IMR-90 (cell line): ENCODE measurements around the gene ACTG2. TPM values are rescaled to one million over a fixed set of nuclear protein-coding genes. Genes with fewer than 3 reads are reported as not detected.

Experiments
- ATAC-seq: fragments of 200-7000 bp; cut with Tn5 transposase; 2 replicates; pipeline ENCODE4 v1.9.1; 2020; ENCODE audit warnings: low read depth, mild to moderate bottlenecking, moderate library complexity
- BruUV-seq: library from RNA; stranded (reverse); fragments of 400-500 nt; replicated peaks from 2 replicates; lab custom pipeline; 2021; lab: Mats Ljungman, UMichigan
- CTCF ChIA-PET: fragments of 300-600 bp; formaldehyde crosslinking; extraction: SDS; loops from one replicate; lab custom pipeline; 2021; ENCODE audit warnings: antibody characterized with exemption; lab: Yijun Ruan, JAX
- POLR2A ChIA-PET: fragments of 300-600 bp; sonication (Branson Sonifier 250); formaldehyde crosslinking; loops from one replicate; lab custom pipeline; 2022; ENCODE audit warnings: antibody characterized with exemption; ENCODE audit not compliant: unreplicated experiment; lab: Charles Lee
- DNase-seq: peaks from one replicate; pipeline ENCODE4 v3.0.0; 2013
- H2AFZ ChIP-seq: replicated peaks from 2 replicates; pipeline ENCODE3; 2013; ENCODE audit warnings: low read length, mild to moderate bottlenecking; ENCODE audit not compliant: poor library complexity
- H2AK5ac ChIP-seq: 2 replicates; pipeline ENCODE4 v1.6.1; 2013; ENCODE audit warnings: low read depth, low read length, inconsistent platforms
- H2AK9ac ChIP-seq: replicated peaks from 2 replicates; pipeline ENCODE3; 2013; ENCODE audit warnings: mild to moderate bottlenecking, low read depth, low read length, moderate library complexity; ENCODE audit not compliant: poor library complexity
- H2BK120ac ChIP-seq: 2 replicates; pipeline ENCODE4 v1.6.1; 2013; ENCODE audit warnings: low read depth, low read length, inconsistent platforms
- H2BK15ac ChIP-seq: 3 replicates; pipeline ENCODE4 v1.6.1; 2013; ENCODE audit warnings: low read depth, low read length, inconsistent platforms
- H2BK20ac ChIP-seq: 2 replicates; pipeline ENCODE4 v1.6.1; 2013; ENCODE audit warnings: low read depth, mild to moderate bottlenecking, inconsistent platforms, low read length, moderate library complexity
- H2BK5ac ChIP-seq: 2 replicates; pipeline ENCODE4 v1.6.1; 2013; ENCODE audit warnings: mild to moderate bottlenecking, low read depth, low read length, inconsistent platforms; ENCODE audit not compliant: poor library complexity, severe bottlenecking
- H3K14ac ChIP-seq: replicated peaks from 2 replicates; pipeline ENCODE4 v1.6.1; 2013; ENCODE audit warnings: low read depth, low read length, inconsistent platforms
- H3K18ac ChIP-seq: 2 replicates; pipeline ENCODE4 v1.6.1; 2013; ENCODE audit warnings: low read depth, low read length, control low read depth
- H3K23ac ChIP-seq: 2 replicates; pipeline ENCODE4 v1.6.1; 2013; ENCODE audit warnings: low read depth, low read length, inconsistent platforms
- H3K27ac ChIP-seq: 2 replicates; pipeline ENCODE4 v1.5.1; 2013; ENCODE audit warnings: mild to moderate bottlenecking, control low read depth, low read length; ENCODE audit not compliant: insufficient read depth
- H3K27me3 ChIP-seq: 2 replicates; pipeline ENCODE4 v1.6.1; 2013; ENCODE audit warnings: low read length; ENCODE audit not compliant: control insufficient read depth, insufficient read depth
- H3K36me3 ChIP-seq: 2 replicates; pipeline ENCODE4 v1.6.1; 2013; ENCODE audit warnings: low read length, mixed read lengths; ENCODE audit not compliant: control insufficient read depth, insufficient read depth
- H3K4ac ChIP-seq: 2 replicates; pipeline ENCODE4 v1.6.1; 2013; ENCODE audit warnings: low read depth, low read length, inconsistent platforms
- H3K4me1 ChIP-seq: 2 replicates; pipeline ENCODE4 v1.6.1; 2013; ENCODE audit warnings: low read length, mixed read lengths; ENCODE audit not compliant: control insufficient read depth, insufficient read depth
- H3K4me2 ChIP-seq: 2 replicates; pipeline ENCODE4 v1.6.1; 2013; ENCODE audit warnings: low read depth, mild to moderate bottlenecking, control low read depth, low read length, moderate library complexity
- H3K4me3 ChIP-seq: 2 replicates; pipeline ENCODE4 v1.5.1; 2013; ENCODE audit warnings: low read depth, mild to moderate bottlenecking, control low read depth, low read length, moderate library complexity; ENCODE audit not compliant: insufficient read depth
- H3K56ac ChIP-seq: 2 replicates; pipeline ENCODE4 v1.6.1; 2013; ENCODE audit warnings: low read length, inconsistent platforms; ENCODE audit not compliant: insufficient read depth; ENCODE audit errors: extremely low read depth
- H3K79me1 ChIP-seq, 2 experiments: 2 replicates each; pipeline ENCODE4 v1.6.1; 2013; ENCODE audit warnings: low read length in 2 of 2, inconsistent platforms in 1 of 2, low read depth in 1 of 2
- H3K9ac ChIP-seq: 2 replicates; pipeline ENCODE4 v1.6.1; 2013; ENCODE audit warnings: low read depth, low read length, control low read depth
- H3K9me1 ChIP-seq: 2 replicates; pipeline ENCODE4 v1.6.1; 2013; ENCODE audit warnings: low read length, inconsistent platforms; ENCODE audit not compliant: insufficient read depth
- H3K9me3 ChIP-seq: 2 replicates; pipeline ENCODE4 v1.6.1; 2013; ENCODE audit warnings: low read length; ENCODE audit not compliant: control insufficient read depth, insufficient read depth
- H4K20me1 ChIP-seq: 2 replicates; pipeline ENCODE4 v1.6.1; 2013; ENCODE audit warnings: low read length, inconsistent platforms; ENCODE audit not compliant: insufficient read depth
- H4K5ac ChIP-seq: 2 replicates; pipeline ENCODE4 v1.6.1; 2013; ENCODE audit warnings: mild to moderate bottlenecking, low read depth, low read length, control low read depth
- H4K8ac ChIP-seq, 2 experiments: 2 replicates each; pipeline ENCODE4 v1.6.1; 2013; ENCODE audit warnings: low read depth in 2 of 2, low read length in 2 of 2, control low read depth in 1 of 2, inconsistent platforms in 1 of 2
- H4K91ac ChIP-seq: 2 replicates; pipeline ENCODE4 v1.6.1; 2013; ENCODE audit warnings: low read depth, low read length, inconsistent platforms; ENCODE audit not compliant: insufficient read depth
- MAZ ChIP-seq: IDR thresholded peaks from 2 replicates; pipeline ENCODE4 v1.6.1; 2012; ENCODE audit warnings: low read depth, mild to moderate bottlenecking, low read length, improper control_type of control experiment, moderate library complexity, borderline replicate concordance
- WGBS, 2 experiments: methylation state at CpG; one replicate each; pipeline versions ENCODE4 v1.1.5 to v1.1.7; 2013; ENCODE audit warnings: missing lambda C conversion rate in 2 of 2; ENCODE audit not compliant: insufficient read length in 1 of 2; ENCODE audit errors: extremely low coverage in 2 of 2; 5-methylcytosine and 5-hydroxymethylcytosine counted together
- dilution Hi-C: fragments of 300-500 bp; cut with HindIII; formaldehyde crosslinking; loops from one replicate; pipeline ENCODE4 v1.14.3; 2018; ENCODE audit warnings: low sequenced_read_pairs; ENCODE audit not compliant: unreplicated experiment
- in situ Hi-C: fragments of 300-500 bp; cut with MboI; formaldehyde crosslinking; loops from 3 replicates; pipeline ENCODE4 v1.14.3; 2019; ENCODE audit warnings: low sequenced_read_pairs, inconsistent platforms, mixed read lengths
- intact Hi-C: fragments of 100-400 bp; cut with micrococcal nuclease; formaldehyde crosslinking; loops from 2 replicates; pipeline ENCODE4 v1.10.0; 2022
- polyA plus RNA-seq, 3 experiments: library from polyadenylated mRNA; depleted of rRNA; stranded (reverse); fragments of >200 nt; gene quantifications; 2 replicates each; pipeline ENCODE4 v1.2.3, GENCODE V29; 2012; ENCODE audit warnings: low replicate concordance in 1 of 3
- total RNA-seq: library from RNA; depleted of rRNA; stranded (reverse); fragments of >200 nt; gene quantifications from 2 replicates; pipeline ENCODE4 v1.2.3, GENCODE V29; 2012

Gene ACTG2
- total and polyA plus RNA-seq, 2 of the 4 experiments (the other 2 are of a cell fraction): 523 to 899 TPM

GRCh38 chr2:73888388-73888787 lies 4.4 kb upstream of the ACTG2 start:
- H4K8ac ChIP-seq: no peak overlapping the region
- peaks cover 19% of the 10 kb centered on the region for H3K9me1 ChIP-seq
- no peak overlapping the region for H3K23ac ChIP-seq
- H3K27me3 ChIP-seq: no peaks in the 10 kb centered on the region
- no peak overlapping the region for H3K18ac ChIP-seq
- no peak overlapping the region for H3K4me3 ChIP-seq
- ATAC-seq: no peak
- WGBS, 2 experiments: no CpG with 5 or more reads among the region's 2 CpGs
- in situ Hi-C loops: no loop called here
- intact Hi-C loops: no loop called here
- H4K20me1 ChIP-seq: 0 out of 2 replicates have a peak, but pooled peaks cover under 1% of the 10 kb centered on the region
- H3K36me3 ChIP-seq: no peaks in the 10 kb centered on the region
- H4K5ac ChIP-seq: no peak overlapping the region
- no peaks in the 10 kb centered on the region for H3K9me3 ChIP-seq
- H3K27ac ChIP-seq: no peak overlapping the region
- no peak overlapping the region for H3K14ac ChIP-seq
- ChIA-PET CTCF (no interaction called here), POLR2A (no interaction called here)
- H2BK5ac ChIP-seq: no peak overlapping the region
- no peak for DNase-seq
- no peak overlapping the region for H4K91ac ChIP-seq
- no peak overlapping the region for H2AK5ac ChIP-seq
- peaks cover 17% of the 10 kb centered on the region for H3K4me1 ChIP-seq
- no peak overlapping the region for H2AFZ ChIP-seq
- no peak overlapping the region for H2BK20ac ChIP-seq
- H2BK15ac ChIP-seq: no peak overlapping the region
- dilution Hi-C loops: no loop called here
- no peak overlapping the region for H2AK9ac ChIP-seq
- H3K9ac ChIP-seq: no peak overlapping the region
- peaks cover 7 to 25% of the 10 kb centered on the region in 2 experiments; a peak in 3 of 4 replicates for H3K79me1 ChIP-seq
- H2BK120ac ChIP-seq: no peak overlapping the region
- H3K4me2 ChIP-seq: no peak overlapping the region
- BruUV-seq: no TSS peak
- no peak for TF ChIP-seq MAZ
- H3K4ac ChIP-seq: no peak overlapping the region
- no peak overlapping the region for H3K56ac ChIP-seq
